ENCODE measurements around the gene ARID1B. TPM values are rescaled to one million over a fixed set of nuclear protein-coding genes. Genes with fewer than 3 reads are reported as not detected.
"Not testable (repeated sequence)": the region's sequence is repeated elsewhere in the genome, so short reads cannot be mapped to it uniquely, and the experiment has no call there.

ARID1B gene
- total RNA-seq, 1 donor from 2014 or later, result 16.3 TPM

DNA sequence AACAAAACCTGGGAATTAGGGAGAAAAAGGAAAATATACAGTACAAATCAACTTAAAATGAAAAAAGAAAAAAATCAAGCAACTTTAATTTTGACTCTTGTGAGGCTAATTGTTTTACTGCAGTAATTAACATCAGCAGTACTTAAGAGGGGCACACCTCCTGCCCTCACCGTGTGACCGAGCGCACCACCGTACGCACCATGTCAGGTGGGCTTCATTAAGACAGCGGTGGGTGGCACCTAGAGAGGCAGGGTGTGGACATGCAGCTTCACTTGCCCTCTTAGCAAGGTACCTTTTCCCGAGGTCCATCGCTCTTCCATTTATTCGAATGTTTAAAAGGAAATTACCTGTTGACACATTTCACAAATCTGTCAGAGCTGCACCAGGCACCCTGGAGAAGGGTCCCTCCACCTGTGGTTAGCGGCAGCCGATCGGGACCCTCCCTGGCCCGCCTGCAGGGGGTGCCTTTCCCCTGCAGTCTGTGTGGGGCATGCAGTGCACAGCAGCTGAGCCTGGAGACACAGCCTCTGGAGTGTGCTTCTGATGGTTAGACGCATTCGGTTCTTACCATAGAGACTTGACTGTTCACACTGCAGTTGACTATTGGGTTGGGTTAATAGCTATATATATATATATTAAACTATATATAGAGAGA lies 362.0 kb downstream of the ARID1B start:
- TF ChIP-seq, protein P1, sequence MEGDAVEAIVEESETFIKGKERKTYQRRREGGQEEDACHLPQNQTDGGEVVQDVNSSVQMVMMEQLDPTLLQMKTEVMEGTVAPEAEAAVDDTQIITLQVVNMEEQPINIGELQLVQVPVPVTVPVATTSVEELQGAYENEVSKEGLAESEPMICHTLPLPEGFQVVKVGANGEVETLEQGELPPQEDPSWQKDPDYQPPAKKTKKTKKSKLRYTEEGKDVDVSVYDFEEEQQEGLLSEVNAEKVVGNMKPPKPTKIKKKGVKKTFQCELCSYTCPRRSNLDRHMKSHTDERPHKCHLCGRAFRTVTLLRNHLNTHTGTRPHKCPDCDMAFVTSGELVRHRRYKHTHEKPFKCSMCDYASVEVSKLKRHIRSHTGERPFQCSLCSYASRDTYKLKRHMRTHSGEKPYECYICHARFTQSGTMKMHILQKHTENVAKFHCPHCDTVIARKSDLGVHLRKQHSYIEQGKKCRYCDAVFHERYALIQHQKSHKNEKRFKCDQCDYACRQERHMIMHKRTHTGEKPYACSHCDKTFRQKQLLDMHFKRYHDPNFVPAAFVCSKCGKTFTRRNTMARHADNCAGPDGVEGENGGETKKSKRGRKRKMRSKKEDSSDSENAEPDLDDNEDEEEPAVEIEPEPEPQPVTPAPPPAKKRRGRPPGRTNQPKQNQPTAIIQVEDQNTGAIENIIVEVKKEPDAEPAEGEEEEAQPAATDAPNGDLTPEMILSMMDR (IDR thresholded peaks at IDR 0.05; ENCODE audit: insufficient read depth, low read length, severe bottlenecking), result no peak
- Histone ChIP-seq H3K4me3 (ENCODE audit: low read depth, low read length) (no peak overlapping the region), H3K36me3 (ENCODE audit: control insufficient read depth, insufficient read depth, low read length) (peaks cover 8% of the 10 kb centered on the region), H3K27me3 (ENCODE audit: control insufficient read depth, insufficient read depth, low read length) (no peaks in the 10 kb centered on the region)
- DNase-seq (ENCODE audit: low read depth), result no peak
- no peak for FAIRE-seq

DNA sequence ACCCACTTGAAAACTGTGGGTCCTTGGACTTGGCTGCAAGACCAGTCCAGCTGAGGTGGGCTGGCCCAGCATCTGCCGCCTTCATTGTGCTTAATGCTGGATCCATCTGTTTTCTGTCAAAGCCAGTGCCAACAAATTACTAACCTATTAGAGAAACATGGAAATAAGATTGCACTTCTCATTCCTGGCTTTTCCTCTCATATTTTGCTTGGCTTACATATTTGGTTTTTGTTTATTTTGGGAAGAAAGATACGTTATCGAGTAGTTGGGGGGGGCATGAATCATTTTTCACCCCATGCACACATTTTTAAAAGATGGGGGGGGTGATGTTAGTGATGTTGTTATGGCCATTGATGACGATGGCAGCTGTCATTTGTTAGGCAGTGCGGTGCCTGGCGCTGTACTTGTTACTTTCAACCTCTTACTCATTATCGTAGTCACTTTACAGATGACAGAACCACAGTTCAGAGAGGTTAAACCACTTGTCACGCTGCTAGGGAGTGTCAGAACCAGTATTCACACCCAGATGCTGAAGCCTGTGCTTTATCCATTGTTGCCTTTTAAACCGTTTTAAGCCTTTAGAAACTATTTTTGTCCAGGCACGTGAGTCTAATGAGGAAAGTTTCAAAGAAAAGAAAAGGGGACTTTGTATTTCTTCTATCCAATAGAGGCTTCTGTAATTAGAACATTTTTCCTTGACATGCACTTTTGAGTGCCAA lies 366.2 kb downstream of the ARID1B start:
- Histone ChIP-seq H3K4me3 (ENCODE audit: low read depth, low read length) (no peak overlapping the region), H3K27me3 (ENCODE audit: control insufficient read depth, insufficient read depth, low read length) (no peaks in the 10 kb centered on the region), H3K36me3 (ENCODE audit: control insufficient read depth, insufficient read depth, low read length) (peaks cover 5% of the 10 kb centered on the region)
- TF ChIP-seq, protein P1 (IDR thresholded peaks at IDR 0.05; ENCODE audit: insufficient read depth, low read length, severe bottlenecking), result no peak
- no peak for DNase-seq (ENCODE audit: low read depth)
- FAIRE-seq, result no peak

- DNase-seq (ENCODE audit: low read depth), result no peak
- Histone ChIP-seq H3K27me3 (ENCODE audit: control insufficient read depth, insufficient read depth, low read length) (no peaks in the 10 kb centered on the region), H3K36me3 (ENCODE audit: control insufficient read depth, insufficient read depth, low read length) (peaks cover 5% of the 10 kb centered on the region), H3K4me3 (ENCODE audit: low read depth, low read length) (no peak overlapping the region)
- TF ChIP-seq, protein P1 (IDR thresholded peaks at IDR 0.05; ENCODE audit: insufficient read depth, low read length, severe bottlenecking), result no peak
- FAIRE-seq, result no peak
Observed at GRCh38 chr6:157143890-157144798, 367.0 kb downstream of the ARID1B start.

- FAIRE-seq (no peak), DNase-seq (ENCODE audit: low read depth) (no peak)
- no peak overlapping the region for H3K4me3 ChIP-seq (ENCODE audit: low read depth, low read length)
- no peaks in the 10 kb centered on the region for H3K27me3 ChIP-seq (ENCODE audit: control insufficient read depth, insufficient read depth, low read length)
- TF ChIP-seq, protein P1 (IDR thresholded peaks at IDR 0.05; ENCODE audit: insufficient read depth, low read length, severe bottlenecking), result no peak
- H3K36me3 ChIP-seq (ENCODE audit: control insufficient read depth, insufficient read depth, low read length), result peaks cover 5% of the 10 kb centered on the region
Observed at GRCh38 chr6:157144859-157145568, 367.8 kb downstream of the ARID1B start.

DNA sequence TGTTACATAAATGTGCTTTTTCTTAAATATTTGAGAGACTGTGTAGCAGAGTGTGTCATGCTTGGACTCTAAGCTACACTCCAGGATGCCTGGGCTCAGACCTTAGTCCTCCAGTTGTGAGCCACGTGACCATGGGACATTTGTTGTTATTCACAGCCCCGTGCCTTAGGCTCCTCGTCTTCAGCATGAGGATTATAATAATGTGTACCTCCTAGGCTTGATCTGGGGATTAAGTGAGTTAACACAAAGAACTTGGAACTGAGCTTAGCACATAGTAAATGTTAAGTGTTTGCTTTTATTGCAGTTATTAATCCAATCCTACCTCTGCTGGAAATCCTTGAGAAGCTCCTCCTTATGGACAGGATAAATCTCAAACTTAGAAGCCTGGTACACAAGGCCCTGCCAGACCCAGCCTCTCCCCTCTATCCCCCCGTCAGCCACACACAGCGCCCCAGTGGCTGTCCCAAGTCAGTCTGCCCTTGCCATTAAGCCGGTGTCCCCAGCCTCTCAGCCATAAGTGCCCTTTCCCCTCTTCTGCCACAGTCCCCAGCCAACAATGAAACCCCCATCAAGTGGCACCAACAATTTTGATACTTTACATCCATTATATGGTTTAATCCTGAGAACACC lies 368.6 kb downstream of the ARID1B start:
- TF ChIP-seq, protein P1 (IDR thresholded peaks at IDR 0.05; ENCODE audit: insufficient read depth, low read length, severe bottlenecking), result no peak
- FAIRE-seq, result no peak

DNA sequence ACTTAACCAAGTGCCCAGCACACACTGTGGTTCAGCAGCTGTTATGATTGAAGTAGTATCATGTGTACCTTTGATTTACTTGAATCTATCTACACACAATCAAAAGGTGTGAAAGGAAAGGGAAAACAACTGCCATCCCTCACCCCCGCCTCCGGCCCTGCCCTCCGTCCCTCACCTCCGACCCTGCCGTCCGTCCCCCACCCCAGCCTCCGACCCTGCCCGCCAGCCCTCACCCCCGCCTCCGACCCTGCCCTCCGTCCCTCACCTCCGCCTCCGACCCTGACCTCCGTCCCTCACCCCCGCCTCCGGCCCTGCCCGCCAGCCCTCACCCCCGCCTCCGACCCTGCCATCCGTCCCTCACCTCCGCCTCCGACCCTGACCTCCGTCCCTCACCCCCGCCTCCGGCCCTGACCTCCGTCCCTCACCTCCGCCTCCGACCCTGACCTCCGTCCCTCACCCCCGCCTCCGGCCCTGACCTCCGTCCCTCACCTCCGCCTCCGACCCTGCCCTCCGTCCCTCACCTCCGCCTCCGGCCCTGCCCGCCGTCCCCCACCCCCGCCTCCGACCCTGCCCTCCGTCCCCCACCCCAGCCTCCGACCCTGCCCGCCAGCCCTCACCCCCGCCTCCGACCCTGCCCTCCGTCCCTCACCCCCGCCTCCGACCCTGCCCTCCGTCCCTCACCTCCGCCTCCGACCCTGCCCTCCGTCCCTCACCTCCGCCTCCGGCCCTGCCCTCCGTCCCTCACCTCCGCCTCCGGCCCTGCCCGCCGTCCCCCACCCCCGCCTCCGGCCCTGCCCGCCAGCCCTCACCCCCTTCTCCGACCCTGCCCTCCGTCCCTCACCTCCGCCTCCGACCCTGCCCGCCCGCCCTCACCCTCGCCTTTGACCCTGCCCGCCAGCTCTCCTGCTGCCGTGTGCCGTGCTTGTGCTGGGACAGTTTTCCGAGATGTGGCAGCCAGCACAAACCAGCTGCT lies 370.2 kb downstream of the ARID1B start:
- H3K27me3 ChIP-seq (ENCODE audit: control insufficient read depth, insufficient read depth, low read length); FAIRE-seq; H3K36me3 ChIP-seq (ENCODE audit: control insufficient read depth, insufficient read depth, low read length); DNase-seq (ENCODE audit: low read depth); H3K4me3 ChIP-seq (ENCODE audit: low read depth, low read length): not testable (repeated sequence)

More for the DNA sequence above, 368.6 kb downstream of the ARID1B start:
- no peaks in the 10 kb centered on the region for H3K27me3 ChIP-seq (ENCODE audit: control insufficient read depth, insufficient read depth, low read length)
- peaks cover 5% of the 10 kb centered on the region for H3K36me3 ChIP-seq (ENCODE audit: control insufficient read depth, insufficient read depth, low read length)
- DNase-seq (ENCODE audit: low read depth), result no peak
- H3K4me3 ChIP-seq (ENCODE audit: low read depth, low read length), result no peak overlapping the region
